Loucy (cell line): ENCODE measurements around the gene SGPP1.

ENCODE experiments used
- EZH2phosphoT487 ChIP-seq: fragments of 200-600 bp; IDR thresholded peaks from 2 replicates; pipeline ENCODE4 v1.6.1; 2018; ENCODE audit warnings: antibody characterized with exemption, mild to moderate bottlenecking, moderate library complexity, borderline replicate concordance
- TF ChIP-seq, protein P1 (sequence below): fragments of 200-600 bp; sonication (generic); conservative IDR thresholded peaks from 2 replicates; pipeline ENCODE4 v1.5.1; 2014; ENCODE audit warnings: mild to moderate bottlenecking, antibody characterized with exemption, low read length

DNA sequence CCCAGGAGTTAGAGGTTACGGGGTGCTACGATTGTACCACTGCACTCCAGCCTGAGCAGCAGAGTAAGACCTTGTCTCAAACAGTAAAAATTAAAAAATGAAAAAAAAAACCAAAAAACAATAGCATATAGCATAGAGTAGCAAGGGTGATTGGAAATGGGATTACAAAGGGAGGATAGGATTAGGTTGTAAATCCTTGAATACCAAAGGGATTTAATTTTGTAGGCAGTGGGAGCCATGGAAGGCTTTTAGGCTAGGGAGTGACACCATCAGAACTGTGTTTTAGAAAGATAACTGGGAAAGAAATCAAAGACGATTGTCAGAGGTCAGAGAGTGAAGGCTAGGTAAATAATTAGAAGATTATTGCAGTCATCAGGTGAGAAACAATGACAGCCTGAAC lies 2.8 kb upstream of the SGPP1 start:
- TF ChIP-seq, protein P1, sequence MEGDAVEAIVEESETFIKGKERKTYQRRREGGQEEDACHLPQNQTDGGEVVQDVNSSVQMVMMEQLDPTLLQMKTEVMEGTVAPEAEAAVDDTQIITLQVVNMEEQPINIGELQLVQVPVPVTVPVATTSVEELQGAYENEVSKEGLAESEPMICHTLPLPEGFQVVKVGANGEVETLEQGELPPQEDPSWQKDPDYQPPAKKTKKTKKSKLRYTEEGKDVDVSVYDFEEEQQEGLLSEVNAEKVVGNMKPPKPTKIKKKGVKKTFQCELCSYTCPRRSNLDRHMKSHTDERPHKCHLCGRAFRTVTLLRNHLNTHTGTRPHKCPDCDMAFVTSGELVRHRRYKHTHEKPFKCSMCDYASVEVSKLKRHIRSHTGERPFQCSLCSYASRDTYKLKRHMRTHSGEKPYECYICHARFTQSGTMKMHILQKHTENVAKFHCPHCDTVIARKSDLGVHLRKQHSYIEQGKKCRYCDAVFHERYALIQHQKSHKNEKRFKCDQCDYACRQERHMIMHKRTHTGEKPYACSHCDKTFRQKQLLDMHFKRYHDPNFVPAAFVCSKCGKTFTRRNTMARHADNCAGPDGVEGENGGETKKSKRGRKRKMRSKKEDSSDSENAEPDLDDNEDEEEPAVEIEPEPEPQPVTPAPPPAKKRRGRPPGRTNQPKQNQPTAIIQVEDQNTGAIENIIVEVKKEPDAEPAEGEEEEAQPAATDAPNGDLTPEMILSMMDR: no peak
- TF ChIP-seq EZH2phosphoT487: no peak
